PC-9 (cell line): ENCODE measurements around the gene RBM19. TPM values are rescaled to one million over a fixed set of nuclear protein-coding genes. Genes with fewer than 3 reads are reported as not detected.

ENCODE experiments used
- BruUV-seq: library from RNA; stranded (reverse); fragments of 400-500 nt; replicated peaks from 2 replicates; lab custom pipeline; 2021; lab: Mats Ljungman, UMichigan
- CTCF ChIA-PET: fragments of 300-600 bp; sonication (Branson Sonifier 250); formaldehyde crosslinking; loops from one replicate; lab custom pipeline; 2022; ENCODE audit warnings: antibody characterized with exemption; lab: Charles Lee
- POLR2A ChIA-PET: fragments of 300-600 bp; sonication (Branson Sonifier 250); formaldehyde crosslinking; loops from one replicate; lab custom pipeline; 2022; ENCODE audit warnings: antibody characterized with exemption; ENCODE audit not compliant: unreplicated experiment; lab: Charles Lee
- DNase-seq, 2 experiments: peaks; one replicate each; pipeline versions ENCODE4 v3.0.0 to v3.0.0-alpha.2; 2015 to 2022; ENCODE audit warnings: mixed read lengths in 1 of 2
- H2AFZ ChIP-seq: fragments of 200-600 bp; sonication (generic); 2 replicates; pipeline ENCODE4 v1.8.1; 2017; ENCODE audit warnings: antibody characterized with exemption
- H3F3A ChIP-seq: fragments of 200-600 bp; sonication (generic); 2 replicates; pipeline ENCODE4 v1.8.1; 2017; ENCODE audit warnings: antibody characterized with exemption, mild to moderate bottlenecking, low read depth; ENCODE audit not compliant: insufficient read depth
- H3K27ac ChIP-seq: fragments of 200-600 bp; sonication (generic); 2 replicates; pipeline ENCODE4 v1.6.1; 2016; ENCODE audit warnings: mixed run types
- H3K27me3 ChIP-seq: fragments of 200-600 bp; sonication (generic); 2 replicates; pipeline ENCODE4 v1.6.1; 2016; ENCODE audit warnings: low read depth, mixed run types; ENCODE audit not compliant: insufficient read depth
- H3K36me3 ChIP-seq: fragments of 200-600 bp; sonication (generic); 2 replicates; pipeline ENCODE4 v1.6.1; 2016; ENCODE audit warnings: low read depth, mixed run types
- H3K4me1 ChIP-seq: fragments of 200-600 bp; sonication (generic); replicated peaks from 2 replicates; pipeline ENCODE4 v1.6.1; 2016; ENCODE audit warnings: mixed run types; ENCODE audit not compliant: insufficient read depth
- H3K4me2 ChIP-seq: fragments of 200-600 bp; sonication (generic); 2 replicates; pipeline ENCODE4 v1.6.1; 2017; ENCODE audit warnings: mixed run types
- H3K4me3 ChIP-seq: fragments of 200-600 bp; sonication (generic); 2 replicates; pipeline ENCODE4 v1.6.1; 2016; ENCODE audit warnings: mixed run types
- H3K79me2 ChIP-seq: fragments of 200-600 bp; sonication (generic); 2 replicates; pipeline ENCODE4 v1.6.1; 2017; ENCODE audit warnings: low read depth, mixed run types
- H3K9me2 ChIP-seq: fragments of 200-600 bp; sonication (generic); 2 replicates; pipeline ENCODE4 v1.8.1; 2017; ENCODE audit warnings: mild to moderate bottlenecking; ENCODE audit not compliant: insufficient read depth
- H3K9me3 ChIP-seq: fragments of 200-600 bp; sonication (generic); 2 replicates; pipeline ENCODE4 v1.8.1; 2016; ENCODE audit warnings: low read depth; ENCODE audit not compliant: insufficient read depth
- H4K20me1 ChIP-seq: fragments of 200-600 bp; sonication (generic); 2 replicates; pipeline ENCODE4 v1.8.1; 2017; ENCODE audit not compliant: insufficient read depth
- EZH2 ChIP-seq: fragments of 200-600 bp; sonication (generic); IDR thresholded peaks from 2 replicates; pipeline ENCODE4 v1.8.0; 2017; ENCODE audit warnings: antibody characterized with exemption, low read depth
- intact Hi-C: fragments of 100-400 bp; cut with micrococcal nuclease; formaldehyde crosslinking; loops from one replicate; pipeline ENCODE4 v1.10.0; 2022; ENCODE audit not compliant: unreplicated experiment
- total RNA-seq: library from RNA; stranded (reverse); gene quantifications from 2 replicates; pipeline ENCODE4 v1.2.3, GENCODE V29; 2021
- TF ChIP-seq, protein P1 (sequence below): fragments of 200-600 bp; sonication (generic); conservative IDR thresholded peaks from 2 replicates; pipeline ENCODE4 v1.6.1; 2017; ENCODE audit warnings: mixed run types, antibody characterized with exemption, mild to moderate bottlenecking, moderate library complexity

Gene RBM19
- total RNA-seq, 1 experiment from 2014 or later, result 23.8 TPM

DNA sequence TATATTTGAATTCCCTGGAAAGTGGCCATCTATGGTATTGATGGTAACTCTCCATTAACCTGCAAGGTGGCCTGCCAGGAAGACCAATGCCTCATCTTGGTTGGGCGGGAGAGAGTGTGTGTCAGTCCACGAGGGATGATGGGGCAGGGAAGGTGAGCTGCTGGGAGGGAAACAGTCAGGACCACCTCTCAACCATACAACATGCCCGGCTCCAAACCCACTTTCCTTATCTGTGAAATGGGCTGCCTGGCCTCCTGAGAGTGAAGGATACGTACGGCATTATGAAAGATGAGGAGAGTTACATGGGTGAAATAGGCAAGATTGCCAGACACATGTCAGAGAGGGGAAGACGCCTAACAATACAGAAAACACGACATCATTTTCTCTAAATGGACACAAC is 70.9 kb downstream of the RBM19 start:
- TF ChIP-seq EZH2, result no peak
- TF ChIP-seq, protein P1, sequence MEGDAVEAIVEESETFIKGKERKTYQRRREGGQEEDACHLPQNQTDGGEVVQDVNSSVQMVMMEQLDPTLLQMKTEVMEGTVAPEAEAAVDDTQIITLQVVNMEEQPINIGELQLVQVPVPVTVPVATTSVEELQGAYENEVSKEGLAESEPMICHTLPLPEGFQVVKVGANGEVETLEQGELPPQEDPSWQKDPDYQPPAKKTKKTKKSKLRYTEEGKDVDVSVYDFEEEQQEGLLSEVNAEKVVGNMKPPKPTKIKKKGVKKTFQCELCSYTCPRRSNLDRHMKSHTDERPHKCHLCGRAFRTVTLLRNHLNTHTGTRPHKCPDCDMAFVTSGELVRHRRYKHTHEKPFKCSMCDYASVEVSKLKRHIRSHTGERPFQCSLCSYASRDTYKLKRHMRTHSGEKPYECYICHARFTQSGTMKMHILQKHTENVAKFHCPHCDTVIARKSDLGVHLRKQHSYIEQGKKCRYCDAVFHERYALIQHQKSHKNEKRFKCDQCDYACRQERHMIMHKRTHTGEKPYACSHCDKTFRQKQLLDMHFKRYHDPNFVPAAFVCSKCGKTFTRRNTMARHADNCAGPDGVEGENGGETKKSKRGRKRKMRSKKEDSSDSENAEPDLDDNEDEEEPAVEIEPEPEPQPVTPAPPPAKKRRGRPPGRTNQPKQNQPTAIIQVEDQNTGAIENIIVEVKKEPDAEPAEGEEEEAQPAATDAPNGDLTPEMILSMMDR, result no peak
- no peaks in the 10 kb centered on the region for H3F3A ChIP-seq
- ChIA-PET CTCF (no interaction called here), POLR2A (no interaction called here)
- no peaks in the 10 kb centered on the region for H4K20me1 ChIP-seq
- no peak for DNase-seq
- intact Hi-C loops, result no loop called here
- no peaks in the 10 kb centered on the region for H3K36me3 ChIP-seq
- no TSS peak for BruUV-seq
- H3K9me3 ChIP-seq, result no peaks in the 10 kb centered on the region
- H3K4me3 ChIP-seq, result no peak overlapping the region
- H2AFZ ChIP-seq, result no peak overlapping the region
- H3K4me2 ChIP-seq, result no peak overlapping the region
- no peaks in the 10 kb centered on the region for H3K9me2 ChIP-seq
- no peaks in the 10 kb centered on the region for H3K79me2 ChIP-seq
- H3K27me3 ChIP-seq, result no peaks in the 10 kb centered on the region
- no peak overlapping the region for H3K27ac ChIP-seq
- no peaks in the 10 kb centered on the region for H3K4me1 ChIP-seq

DNA sequence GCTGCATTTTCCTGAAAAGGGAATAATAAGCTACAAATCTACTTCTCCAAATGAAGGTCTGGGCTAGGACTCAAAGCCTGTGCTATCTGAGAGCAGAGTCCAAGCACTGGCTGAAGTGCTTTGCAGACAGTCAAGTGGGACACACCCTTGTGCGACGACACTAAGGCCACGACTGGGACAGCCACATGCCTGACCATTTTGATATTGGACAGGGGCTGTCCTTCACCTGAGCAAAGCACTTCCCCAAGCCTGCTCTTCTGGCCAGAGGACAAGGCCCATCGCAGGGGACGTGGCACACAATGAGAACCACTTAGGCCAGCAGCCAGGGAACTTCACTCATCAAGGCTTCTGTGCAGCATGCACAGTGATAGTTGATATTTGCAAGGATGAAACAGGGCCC is 71.4 kb downstream of the RBM19 start:
- intact Hi-C loops, result no loop called here
- CTCF ChIA-PET, result no interaction called here
- Histone ChIP-seq H3K4me3 (no peak overlapping the region), H3K27me3 (no peaks in the 10 kb centered on the region), H4K20me1 (no peaks in the 10 kb centered on the region), H3K4me1 (no peaks in the 10 kb centered on the region), H2AFZ (no peak overlapping the region), H3K36me3 (no peaks in the 10 kb centered on the region), H3F3A (no peaks in the 10 kb centered on the region), H3K4me2 (no peak overlapping the region), H3K79me2 (no peaks in the 10 kb centered on the region), H3K9me3 (no peaks in the 10 kb centered on the region), H3K27ac (no peak overlapping the region), H3K9me2 (no peaks in the 10 kb centered on the region)
- DNase-seq, result no peak
- BruUV-seq, result no TSS peak
- POLR2A ChIA-PET, result no interaction called here
- TF ChIP-seq, protein P1, result no peak
- no peak for TF ChIP-seq EZH2

DNA sequence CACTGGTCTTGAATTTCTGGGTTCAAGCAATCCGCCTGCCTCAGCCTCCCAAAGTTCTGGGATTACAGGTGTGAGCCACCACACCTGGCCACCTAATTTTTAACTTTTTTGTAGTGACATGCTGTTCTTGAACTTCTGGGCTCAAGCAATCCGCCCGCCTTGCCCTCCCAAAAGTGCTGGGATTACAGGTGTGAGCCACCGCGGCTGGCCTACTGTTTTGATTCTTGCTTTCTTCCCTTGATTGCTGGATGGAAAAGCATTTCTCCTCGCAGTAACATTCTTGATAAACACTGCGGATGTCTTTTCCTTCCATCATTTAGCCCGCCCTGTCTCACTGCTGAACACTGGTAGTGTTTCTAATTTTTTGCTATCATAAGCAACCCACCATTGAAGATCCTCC is 72.9 kb downstream of the RBM19 start:
- Histone ChIP-seq H3K36me3 (no peaks in the 10 kb centered on the region), H2AFZ (no peak overlapping the region), H3K4me1 (no peaks in the 10 kb centered on the region), H3K27me3 (no peaks in the 10 kb centered on the region), H3K9me2 (no peaks in the 10 kb centered on the region), H4K20me1 (no peaks in the 10 kb centered on the region), H3K4me2 (no peak overlapping the region), H3K4me3 (no peak overlapping the region), H3K27ac (no peak overlapping the region), H3F3A (no peaks in the 10 kb centered on the region), H3K9me3 (no peaks in the 10 kb centered on the region), H3K79me2 (no peaks in the 10 kb centered on the region)
- no TSS peak for BruUV-seq
- intact Hi-C loops, result no loop called here
- CTCF ChIA-PET, result no interaction called here
- POLR2A ChIA-PET, result no interaction called here
- DNase-seq, result no peak
- TF ChIP-seq, protein P1, result no peak
- no peak for TF ChIP-seq EZH2
